Neuron (in vitro differentiated cells): ENCODE results near the gene IL19.

ENCODE experiments used
- H2AFZ ChIP-seq: one replicate; pipeline ENCODE4 v1.6.1; 2013; ENCODE audit warnings: low read depth, mild to moderate bottlenecking, inconsistent platforms, low read length, moderate library complexity
- H3K27me3 ChIP-seq: one replicate; pipeline ENCODE4 v1.6.1; 2013; ENCODE audit warnings: low read length; ENCODE audit not compliant: insufficient read depth
- H3K36me3 ChIP-seq: one replicate; pipeline ENCODE4 v1.6.1; 2013; ENCODE audit warnings: low read length; ENCODE audit not compliant: insufficient read depth
- H3K4me1 ChIP-seq: one replicate; pipeline ENCODE4 v1.6.1; 2013; ENCODE audit warnings: low read length; ENCODE audit not compliant: insufficient read depth
- H3K4me3 ChIP-seq: 2 replicates; pipeline ENCODE4 v1.5.1; 2013; ENCODE audit warnings: mild to moderate bottlenecking, low read length, moderate library complexity
- H3K9me3 ChIP-seq: one replicate; pipeline ENCODE4 v1.6.1; 2013; ENCODE audit warnings: low read length

IL19 gene, protein sequence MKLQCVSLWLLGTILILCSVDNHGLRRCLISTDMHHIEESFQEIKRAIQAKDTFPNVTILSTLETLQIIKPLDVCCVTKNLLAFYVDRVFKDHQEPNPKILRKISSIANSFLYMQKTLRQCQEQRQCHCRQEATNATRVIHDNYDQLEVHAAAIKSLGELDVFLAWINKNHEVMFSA

GRCh38 chr1:206770531-206771337 lies at the start of gene IL19:
Gene IL19 (plus strand): TSS chr1:206770773. CDS start chr1:206836663, 65,890 bp downstream.
- peaks cover 4% of the 10 kb centered on the region for H3K4me1 ChIP-seq
- H3K4me3 ChIP-seq: no peak within 1 kb of the TSS
- peaks cover 38% of the 10 kb centered on the region for H3K27me3 ChIP-seq

GRCh38 chr1:206721454-206721853 lies 49.1 kb upstream of the IL19 start:
- Histone ChIP-seq H3K4me1 (no peaks in the 10 kb centered on the region), H3K9me3 (no peaks in the 10 kb centered on the region), H3K36me3 (no peaks in the 10 kb centered on the region), H3K27me3 (no peaks in the 10 kb centered on the region), H2AFZ (no peak overlapping the region), H3K4me3 (no peak overlapping the region)

More at GRCh38 chr1:206770531-206771337, at the start of gene IL19:
- Histone ChIP-seq H2AFZ (no peak within 1 kb of the TSS), H3K36me3 (no peaks in the 10 kb centered on the region), H3K9me3 (no peaks in the 10 kb centered on the region)

- Histone ChIP-seq H2AFZ (no peak overlapping the region), H3K4me1 (no peaks in the 10 kb centered on the region), H3K4me3 (no peak overlapping the region), H3K27me3 (no peaks in the 10 kb centered on the region), H3K9me3 (no peaks in the 10 kb centered on the region), H3K36me3 (no peaks in the 10 kb centered on the region)
These were observed 47.7 kb upstream of the IL19 start for GRCh38 chr1:206722751-206723461.

DNA sequence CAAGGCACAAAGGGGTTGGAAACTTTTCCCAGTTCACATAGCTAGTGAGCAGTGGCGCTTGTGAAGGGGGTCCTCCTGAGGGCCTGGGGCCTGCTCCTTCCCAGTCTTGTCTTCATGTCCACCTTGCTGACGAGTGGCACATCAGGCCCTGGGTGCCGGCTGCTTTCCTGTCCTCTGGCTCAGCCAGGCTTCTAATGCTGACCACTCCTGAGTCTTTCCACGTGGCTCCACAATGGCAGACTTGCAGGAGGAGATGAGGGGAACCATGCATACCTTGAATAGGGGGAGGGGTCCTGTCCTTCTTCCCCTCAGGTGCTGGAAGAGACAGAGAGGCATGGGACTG lies 47.1 kb upstream of the IL19 start:
- Histone ChIP-seq H3K9me3 (no peaks in the 10 kb centered on the region), H3K4me3 (no peak overlapping the region), H3K36me3 (no peaks in the 10 kb centered on the region), H2AFZ (no peak overlapping the region), H3K4me1 (no peaks in the 10 kb centered on the region), H3K27me3 (no peaks in the 10 kb centered on the region)

- H3K4me3 ChIP-seq: no peak overlapping the region
These were observed 46.6 kb upstream of the IL19 start for GRCh38 chr1:206723805-206724472.

GRCh38 chr1:206725109-206725963 lies 45.2 kb upstream of the IL19 start:
- no peak overlapping the region for H2AFZ ChIP-seq
- H3K27me3 ChIP-seq: no peaks in the 10 kb centered on the region
- no peaks in the 10 kb centered on the region for H3K9me3 ChIP-seq
- no peaks in the 10 kb centered on the region for H3K4me1 ChIP-seq
- peaks cover 15% of the 10 kb centered on the region for H3K36me3 ChIP-seq
- H3K4me3 ChIP-seq: no peak overlapping the region

More at GRCh38 chr1:206723805-206724472, 46.6 kb upstream of the IL19 start:
- H3K9me3 ChIP-seq: no peaks in the 10 kb centered on the region
- no peaks in the 10 kb centered on the region for H3K4me1 ChIP-seq
- peaks cover 2% of the 10 kb centered on the region for H3K36me3 ChIP-seq
- no peaks in the 10 kb centered on the region for H3K27me3 ChIP-seq
- H2AFZ ChIP-seq: no peak overlapping the region

GRCh38 chr1:206727981-206728696 lies 42.4 kb upstream of the IL19 start:
- Histone ChIP-seq H3K4me3 (no peak overlapping the region), H3K27me3 (no peaks in the 10 kb centered on the region), H3K9me3 (no peaks in the 10 kb centered on the region), H2AFZ (no peak overlapping the region), H3K36me3 (peaks cover 39% of the 10 kb centered on the region), H3K4me1 (no peaks in the 10 kb centered on the region)

GRCh38 chr1:206728697-206728987 lies 41.9 kb upstream of the IL19 start:
- peaks cover 39% of the 10 kb centered on the region for H3K36me3 ChIP-seq
- no peak overlapping the region for H2AFZ ChIP-seq
- H3K27me3 ChIP-seq: no peaks in the 10 kb centered on the region
- H3K4me3 ChIP-seq: no peak overlapping the region
- H3K9me3 ChIP-seq: no peaks in the 10 kb centered on the region
- no peaks in the 10 kb centered on the region for H3K4me1 ChIP-seq

DNA sequence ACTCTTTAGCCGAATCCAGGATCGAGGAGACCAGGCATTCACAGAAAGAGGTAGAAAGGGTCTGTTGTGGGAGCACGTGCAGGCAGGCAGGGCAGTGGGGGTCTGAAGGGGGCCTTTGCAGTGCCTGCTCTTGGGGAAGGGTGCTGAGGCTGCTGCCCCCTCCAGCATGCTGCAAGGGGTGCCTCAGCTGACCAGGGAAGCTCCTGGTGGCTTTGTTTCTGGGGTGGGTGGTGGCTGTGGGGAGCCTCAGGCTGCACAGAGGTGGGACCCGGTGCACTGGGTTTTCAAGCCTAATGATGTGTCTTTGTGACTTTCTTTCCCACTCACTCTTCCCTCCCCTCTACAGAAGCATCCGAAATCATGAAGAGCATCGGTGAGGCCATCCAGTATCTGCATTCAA lies 41.5 kb upstream of the IL19 start:
- no peak overlapping the region for H2AFZ ChIP-seq
- H3K36me3 ChIP-seq: peaks cover 39% of the 10 kb centered on the region
- H3K4me1 ChIP-seq: no peaks in the 10 kb centered on the region
- no peaks in the 10 kb centered on the region for H3K27me3 ChIP-seq
- H3K4me3 ChIP-seq: no peak overlapping the region
- H3K9me3 ChIP-seq: no peaks in the 10 kb centered on the region

- H3K4me3 ChIP-seq: no peak overlapping the region
- no peaks in the 10 kb centered on the region for H3K27me3 ChIP-seq
- H3K36me3 ChIP-seq: peaks cover 39% of the 10 kb centered on the region
- H2AFZ ChIP-seq: no peak overlapping the region
- H3K9me3 ChIP-seq: no peaks in the 10 kb centered on the region
- H3K4me1 ChIP-seq: no peaks in the 10 kb centered on the region
These were observed 41.1 kb upstream of the IL19 start for GRCh38 chr1:206729507-206729906.

DNA sequence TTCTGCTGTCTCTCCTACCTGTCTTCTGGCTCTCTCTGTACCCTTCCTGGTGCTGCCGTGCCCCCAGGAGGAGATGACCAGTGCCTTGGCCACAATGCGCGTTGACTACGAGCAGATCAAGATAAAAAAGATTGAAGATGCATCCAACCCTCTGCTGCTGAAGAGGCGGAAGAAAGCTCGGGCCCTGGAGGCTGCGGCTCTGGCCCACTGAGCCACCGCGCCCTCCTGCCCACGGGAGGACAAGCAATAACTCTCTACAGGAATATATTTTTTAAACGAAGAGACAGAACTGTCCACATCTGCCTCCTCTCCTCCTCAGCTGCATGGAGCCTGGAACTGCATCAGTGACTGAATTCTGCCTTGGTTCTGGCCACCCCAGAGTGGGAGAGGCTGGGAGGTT lies 38.1 kb upstream of the IL19 start:
- Histone ChIP-seq H3K36me3 (peaks cover 49% of the 10 kb centered on the region), H3K4me3 (no peak overlapping the region), H2AFZ (no peak overlapping the region), H3K27me3 (no peaks in the 10 kb centered on the region), H3K9me3 (no peaks in the 10 kb centered on the region), H3K4me1 (no peaks in the 10 kb centered on the region)

GRCh38 chr1:206732992-206733391 lies 37.6 kb upstream of the IL19 start:
- Histone ChIP-seq H3K36me3 (peaks cover 49% of the 10 kb centered on the region), H3K27me3 (no peaks in the 10 kb centered on the region), H2AFZ (no peak overlapping the region), H3K4me3 (no peak overlapping the region), H3K4me1 (no peaks in the 10 kb centered on the region), H3K9me3 (no peaks in the 10 kb centered on the region)
